B cell (primary cell): ENCODE results near the gene GRK5. TPM values are rescaled to one million over a fixed set of nuclear protein-coding genes. Genes with fewer than 3 reads are reported as not detected.

ENCODE experiments used
- ATAC-seq: fragments of 200-7000 bp; cut with Tn5 transposase; one replicate; pipeline ENCODE4 v1.10.0; 2021; ENCODE audit warnings: low read depth, mild to moderate bottlenecking, moderate number of reproducible peaks, moderate library complexity
- CTCF ChIA-PET: fragments of 350-600 bp; sonication (Branson Sonifier 250); formaldehyde crosslinking; loops from one replicate; lab custom pipeline; 2021; ENCODE audit warnings: antibody characterized with exemption, inconsistent platforms; lab: Charles Lee
- POLR2A ChIA-PET: fragments of 350-600 bp; sonication (Branson Sonifier 250); formaldehyde crosslinking; loops from one replicate; lab custom pipeline; 2021; ENCODE audit warnings: antibody characterized with exemption; lab: Charles Lee
- DNase-seq: peaks from one replicate; pipeline ENCODE4 v3.0.0; 2013
- H2AFZ ChIP-seq: 2 replicates; pipeline ENCODE4 v1.6.1; 2012; ENCODE audit warnings: mild to moderate bottlenecking, low read depth, low read length; ENCODE audit not compliant: insufficient read depth, poor library complexity, severe bottlenecking
- H3K27ac ChIP-seq, 2 donors: 1 replicate in 1 of 2; 2 replicates in 1 of 2; pipeline ENCODE4 v1.5.1; 2012 to 2013; ENCODE audit warnings: low read length in 2 of 2, mild to moderate bottlenecking in 2 of 2, moderate library complexity in 1 of 2
- H3K27me3 ChIP-seq, 4 experiments: fragments of 200-600 bp in 1 of 4; sonication (generic) in 1 of 4; replicated peaks in 1 of 4; 1 replicate in 2 of 4; 2 replicates in 2 of 4; pipeline versions ENCODE4 v1.6.1 to v1.7.0; 2013 to 2016; ENCODE audit warnings: low read length in 3 of 4, mild to moderate bottlenecking in 2 of 4, mixed read lengths in 1 of 4, moderate library complexity in 1 of 4; ENCODE audit not compliant: insufficient read depth in 4 of 4, control insufficient read depth in 3 of 4; ENCODE audit errors: control extremely low read depth in 1 of 4
- H3K36me3 ChIP-seq, 2 experiments: replicated peaks in 1 of 2; 1 replicate in 1 of 2; 2 replicates in 1 of 2; pipeline versions ENCODE4 v1.6.1 to v1.7.1; 2013; ENCODE audit warnings: low read length in 1 of 2; ENCODE audit not compliant: insufficient read depth in 2 of 2, control insufficient read depth in 1 of 2; ENCODE audit errors: control extremely low read depth in 1 of 2, extremely low read depth in 1 of 2
- H3K4me1 ChIP-seq, 2 donors: fragments of 200-600 bp in 1 of 2; sonication (generic) in 1 of 2; 1 replicate in 1 of 2; 2 replicates in 1 of 2; pipeline versions ENCODE4 v1.5.1 to v1.6.1; 2013 to 2017; ENCODE audit warnings: low read length in 2 of 2; ENCODE audit not compliant: control insufficient read depth in 2 of 2, insufficient read depth in 2 of 2
- H3K4me2 ChIP-seq: replicated peaks from 2 replicates; pipeline ENCODE3; 2012; ENCODE audit warnings: mild to moderate bottlenecking, low read depth, low read length; ENCODE audit not compliant: poor library complexity, severe bottlenecking
- H3K4me3 ChIP-seq, 5 experiments: fragments of 200-600 bp in 1 of 5; sonication (generic) in 1 of 5; 1 replicate in 3 of 5; 2 replicates in 2 of 5; pipeline versions ENCODE4 v1.5.1 to v1.7.0; 2011 to 2016; ENCODE audit warnings: low read length in 4 of 5, mild to moderate bottlenecking in 4 of 5, low read depth in 2 of 5, control low read depth in 1 of 5, moderate library complexity in 1 of 5; ENCODE audit not compliant: insufficient read depth in 1 of 5; ENCODE audit errors: control extremely low read depth in 1 of 5, extremely low read depth in 1 of 5
- H3K79me2 ChIP-seq: fragments of 200-600 bp; sonication (generic); one replicate; pipeline ENCODE4 v1.6.0; 2016; ENCODE audit warnings: low read length; ENCODE audit not compliant: control insufficient read depth, insufficient read depth
- H3K9ac ChIP-seq: fragments of 200-600 bp; sonication (generic); 2 replicates; pipeline ENCODE4 v1.6.1; 2017; ENCODE audit warnings: mild to moderate bottlenecking, low read length, moderate library complexity
- H3K9me3 ChIP-seq, 3 donors: one replicate each; pipeline versions ENCODE4 v1.6.1 to v1.7.1; 2013; ENCODE audit warnings: low read length in 2 of 3; ENCODE audit not compliant: control insufficient read depth in 2 of 3, insufficient read depth in 1 of 3; ENCODE audit errors: control extremely low read depth in 1 of 3
- H4K20me1 ChIP-seq: 2 replicates; pipeline ENCODE4 v1.6.0; 2012; ENCODE audit warnings: mild to moderate bottlenecking, low read length; ENCODE audit not compliant: insufficient read depth, control insufficient read depth, poor library complexity, severe bottlenecking
- H3K27ac Mint-ChIP-seq: one replicate; pipeline ENCODE4 v1.8.0; 2021; ENCODE audit warnings: mixed read lengths
- H3K27me3 Mint-ChIP-seq: one replicate; pipeline ENCODE4 v1.8.0; 2021; ENCODE audit warnings: mixed read lengths
- H3K4me1 Mint-ChIP-seq: one replicate; pipeline ENCODE4 v1.8.0; 2021; ENCODE audit warnings: mixed read lengths
- H3K4me3 Mint-ChIP-seq: one replicate; pipeline ENCODE4 v1.8.0; 2021; ENCODE audit warnings: mixed read lengths
- H3K9me3 Mint-ChIP-seq: one replicate; pipeline ENCODE4 v1.8.0; 2022; ENCODE audit warnings: mixed read lengths; ENCODE audit not compliant: insufficient read depth
- EZH2 ChIP-seq: IDR thresholded peaks from 2 replicates; pipeline ENCODE4 v1.6.1; 2012; ENCODE audit warnings: borderline replicate concordance, low read depth, mild to moderate bottlenecking, moderate library complexity, low read length; ENCODE audit not compliant: insufficient read depth, poor library complexity, severe bottlenecking
- WGBS: methylation state at CpG from one replicate; pipeline ENCODE4 v1.1.5; 2013; ENCODE audit warnings: missing lambda C conversion rate; ENCODE audit not compliant: insufficient coverage; 5-methylcytosine and 5-hydroxymethylcytosine counted together
- intact Hi-C: fragments of 100-400 bp; cut with micrococcal nuclease; formaldehyde crosslinking; loops from one replicate; pipeline ENCODE4 v1.10.0; 2022
- polyA plus RNA-seq: library from polyadenylated mRNA; depleted of rRNA; stranded (reverse); fragments of >200 nt; gene quantifications from 2 replicates; pipeline ENCODE4 v1.2.3, GENCODE V29; 2012
- total RNA-seq, 2 donors: library from RNA; stranded (reverse); fragments of 120-200 nt in 1 of 2; gene quantifications; 1 replicate in 1 of 2; 2 replicates in 1 of 2; pipeline versions ENCODE4 v1.2.3 to v1.2.4, GENCODE V29; 2013 to 2022
- TF ChIP-seq, protein P1 (sequence below): fragments of 200-600 bp; IDR thresholded peaks from one replicate; pipeline ENCODE4 v1.8.0; 2022; ENCODE audit warnings: antibody characterized with exemption, mild to moderate bottlenecking

Gene GRK5
- total and polyA plus RNA-seq, 2 donors (not counting 1 experiment from before 2014, with no cell fraction given), result 21.9 to 54.8 TPM

DNA sequence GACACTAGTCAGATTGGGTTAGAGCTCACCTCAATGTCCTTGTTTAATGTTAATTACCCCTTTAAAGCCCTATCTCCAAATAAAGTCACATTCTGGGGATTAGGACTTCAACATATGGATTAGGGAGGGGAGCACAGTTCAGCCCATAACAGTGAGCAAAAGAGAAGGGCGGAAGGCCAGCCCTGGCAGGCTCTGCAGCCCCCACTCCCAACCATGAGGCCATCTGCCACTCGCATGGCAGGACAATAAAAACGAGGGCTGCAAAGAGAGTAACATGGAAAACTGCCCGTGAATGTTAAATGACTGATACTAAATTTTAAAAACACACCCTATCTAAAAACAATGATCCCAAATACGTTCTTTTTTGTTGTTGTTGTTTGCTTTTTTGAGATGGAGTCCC, 296.4 kb downstream of the GRK5 start:
- Histone ChIP-seq H3K27ac (no peak overlapping the region), H3K4me2 (no peak overlapping the region), H3K9me3 (no peaks in the 10 kb centered on the region), H3K27me3 (no peaks in the 10 kb centered on the region), H2AFZ (no peak overlapping the region), H3K4me3 (no peak overlapping the region), H3K4me1 (peaks cover 13 to 16% of the 10 kb centered on the region in 2 donors), H3K79me2 (no peaks in the 10 kb centered on the region), H4K20me1 (no peaks in the 10 kb centered on the region), H3K36me3 (peaks cover 0 to 9% of the 10 kb centered on the region in 2 experiments), H3K9ac (no peak overlapping the region)
- Mint-ChIP-seq H3K27me3 (no peaks in the 10 kb centered on the region), H3K9me3 (no peaks in the 10 kb centered on the region), H3K27ac (no peak overlapping the region), H3K4me3 (no peak overlapping the region), H3K4me1 (peaks cover 15% of the 10 kb centered on the region)
- intact Hi-C loops, result no loop called here
- POLR2A ChIA-PET, result no interaction called here
- 100% methylated on average over 2 of the region's 5 CpGs for WGBS
- no peak for ATAC-seq
- CTCF ChIA-PET, result no interaction called here
- no peak for TF ChIP-seq EZH2
- TF ChIP-seq, protein P1, sequence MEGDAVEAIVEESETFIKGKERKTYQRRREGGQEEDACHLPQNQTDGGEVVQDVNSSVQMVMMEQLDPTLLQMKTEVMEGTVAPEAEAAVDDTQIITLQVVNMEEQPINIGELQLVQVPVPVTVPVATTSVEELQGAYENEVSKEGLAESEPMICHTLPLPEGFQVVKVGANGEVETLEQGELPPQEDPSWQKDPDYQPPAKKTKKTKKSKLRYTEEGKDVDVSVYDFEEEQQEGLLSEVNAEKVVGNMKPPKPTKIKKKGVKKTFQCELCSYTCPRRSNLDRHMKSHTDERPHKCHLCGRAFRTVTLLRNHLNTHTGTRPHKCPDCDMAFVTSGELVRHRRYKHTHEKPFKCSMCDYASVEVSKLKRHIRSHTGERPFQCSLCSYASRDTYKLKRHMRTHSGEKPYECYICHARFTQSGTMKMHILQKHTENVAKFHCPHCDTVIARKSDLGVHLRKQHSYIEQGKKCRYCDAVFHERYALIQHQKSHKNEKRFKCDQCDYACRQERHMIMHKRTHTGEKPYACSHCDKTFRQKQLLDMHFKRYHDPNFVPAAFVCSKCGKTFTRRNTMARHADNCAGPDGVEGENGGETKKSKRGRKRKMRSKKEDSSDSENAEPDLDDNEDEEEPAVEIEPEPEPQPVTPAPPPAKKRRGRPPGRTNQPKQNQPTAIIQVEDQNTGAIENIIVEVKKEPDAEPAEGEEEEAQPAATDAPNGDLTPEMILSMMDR, result no peak
- DNase-seq, result no peak

- no peaks in the 10 kb centered on the region for H4K20me1 ChIP-seq
- intact Hi-C loops, result no loop called here
- no peak overlapping the region for H2AFZ ChIP-seq
- no peaks in the 10 kb centered on the region for H3K9me3 Mint-ChIP-seq
- H3K27me3 ChIP-seq, result no peaks in the 10 kb centered on the region
- H3K4me1 ChIP-seq, result peaks cover 13 to 16% of the 10 kb centered on the region in 2 donors
- no peak overlapping the region for H3K4me2 ChIP-seq
- no peak overlapping the region for H3K4me3 ChIP-seq
- no peaks in the 10 kb centered on the region for H3K79me2 ChIP-seq
- no peak for DNase-seq
- no peak overlapping the region for H3K27ac ChIP-seq
- no peaks in the 10 kb centered on the region for H3K9me3 ChIP-seq
- no peak for ATAC-seq
- H3K9ac ChIP-seq, result no peak overlapping the region
- POLR2A ChIA-PET, result no interaction called here
- TF ChIP-seq, protein P1, result no peak
- TF ChIP-seq EZH2, result no peak
- H3K4me1 Mint-ChIP-seq, result peaks cover 15% of the 10 kb centered on the region
- CTCF ChIA-PET, result interaction anchor here (0.5 kb wide), 1 partner anchor 43 kb away, joined by 3 read pairs; no protein-coding TSS in a partner anchor
- 100% methylated on average over 10 of the region's 10 CpGs for WGBS
- no peak overlapping the region for H3K27ac Mint-ChIP-seq
- H3K36me3 ChIP-seq, result peaks cover 0 to 5% of the 10 kb centered on the region in 2 experiments
- no peaks in the 10 kb centered on the region for H3K27me3 Mint-ChIP-seq
- H3K4me3 Mint-ChIP-seq, result no peak overlapping the region
Measured at GRCh38 chr10:119504651-119505050, 297.3 kb downstream of the GRK5 start.
